ENCODE data around the gene ZC3H7B.

ZC3H7B gene

GRCh38 chr22:41327124-41327523 lies 25.8 kb downstream of the ZC3H7B start:
- no peak for DNase-seq

- no peak for DNase-seq
Observed at GRCh38 chr22:41330169-41330568, 28.8 kb downstream of the ZC3H7B start.

- no peak for DNase-seq
Observed at GRCh38 chr22:41332217-41332939, 31.1 kb downstream of the ZC3H7B start.

- DNase-seq = no peak
Observed at GRCh38 chr22:41333806-41334205, 32.5 kb downstream of the ZC3H7B start.

- DNase-seq = no peak
Observed at GRCh38 chr22:41334215-41334614, 32.9 kb downstream of the ZC3H7B start.

GRCh38 chr22:41334951-41335635 lies 33.8 kb downstream of the ZC3H7B start:
- no peak for DNase-seq

GRCh38 chr22:41338614-41339212 lies 37.4 kb downstream of the ZC3H7B start:
- DNase-seq = no peak

- DNase-seq = no peak
Observed at GRCh38 chr22:41339823-41340222, 38.5 kb downstream of the ZC3H7B start.

GRCh38 chr22:41340357-41340756 lies 39.0 kb downstream of the ZC3H7B start:
- no peak for DNase-seq

GRCh38 chr22:41341012-41341411 lies 39.7 kb downstream of the ZC3H7B start:
- DNase-seq = no peak

GRCh38 chr22:41341990-41342389 lies 40.7 kb downstream of the ZC3H7B start:
- DNase-seq = no peak

- DNase-seq = no peak
Observed at GRCh38 chr22:41343300-41343699, 42.0 kb downstream of the ZC3H7B start.

- DNase-seq = no peak
Observed at GRCh38 chr22:41343717-41344116, 42.4 kb downstream of the ZC3H7B start.

GRCh38 chr22:41344189-41344788 lies 43.0 kb downstream of the ZC3H7B start:
- no peak for DNase-seq

GRCh38 chr22:41345807-41346335 lies 44.5 kb downstream of the ZC3H7B start:
- no peak for DNase-seq

GRCh38 chr22:41347066-41347859 lies 45.9 kb downstream of the ZC3H7B start:
- no peak for DNase-seq

GRCh38 chr22:41348964-41349484 lies 47.7 kb downstream of the ZC3H7B start:
- DNase-seq = no peak

GRCh38 chr22:41350087-41350486 lies 48.8 kb downstream of the ZC3H7B start:
- DNase-seq = no peak

GRCh38 chr22:41351011-41351410 lies 49.7 kb downstream of the ZC3H7B start:
- no peak for DNase-seq

- no peak for DNase-seq
Observed at GRCh38 chr22:41352058-41352457, 50.7 kb downstream of the ZC3H7B start.

GRCh38 chr22:41353862-41354575 lies 52.7 kb downstream of the ZC3H7B start:
- no peak for DNase-seq

- no peak for DNase-seq
Observed at GRCh38 chr22:41354979-41355378, 53.7 kb downstream of the ZC3H7B start.

Measured in activated CD4-positive, alpha-beta T cell treated with anti-CD3 and anti-CD28 coated beads for 4 hours (primary cell).